ENCODE measurements around the gene SLC1A7. TPM values are rescaled to one million over a fixed set of nuclear protein-coding genes. Genes with fewer than 3 reads are reported as not detected.

Gene SLC1A7
- total RNA-seq, 1 experiment from 2014 or later = not detected

DNA sequence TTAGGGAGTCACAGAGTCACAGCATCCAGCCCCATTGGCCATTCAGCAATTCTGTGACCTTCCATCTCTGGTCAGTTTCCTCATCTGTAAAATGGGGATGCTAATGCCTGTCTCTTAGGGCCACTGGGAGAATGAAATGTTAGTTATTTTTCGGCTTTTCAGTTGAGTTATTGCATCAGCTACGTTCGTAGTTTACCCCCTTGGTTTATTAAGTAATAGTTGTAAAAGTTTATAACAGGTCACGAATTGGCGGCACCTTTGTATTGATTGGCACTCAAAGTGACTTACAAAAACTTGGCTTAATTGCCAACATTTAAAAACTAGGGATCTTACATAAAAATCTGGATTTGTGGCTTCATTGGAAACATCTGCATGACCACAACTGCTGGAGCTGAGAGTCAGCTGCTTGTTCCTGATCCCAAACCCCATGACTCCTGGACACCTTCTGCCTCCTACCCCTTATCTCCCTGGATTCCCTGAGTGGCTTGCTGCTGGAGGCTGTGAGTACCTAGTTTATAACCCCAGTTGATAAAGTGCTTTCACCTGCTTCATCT, 23.0 kb upstream of the SLC1A7 start:
- Histone ChIP-seq H3K79me2 (ENCODE audit: insufficient read depth, low read length) (no peaks in the 10 kb centered on the region), H3K4me1 (ENCODE audit: control insufficient read depth in 1 of 2, insufficient read depth in 2 of 2, low read length in 2 of 2) (no peaks in the 10 kb centered on the region), H3K27me3 (ENCODE audit: insufficient read depth, low read length) (no peaks in the 10 kb centered on the region), H3K9me3 (ENCODE audit: control insufficient read depth in 1 of 2, insufficient read depth in 1 of 2, low read depth in 1 of 2, low read length in 2 of 2) (no peaks in the 10 kb centered on the region), H3K36me3 (ENCODE audit: control insufficient read depth in 1 of 2, insufficient read depth in 2 of 2, low read length in 2 of 2) (no peaks in the 10 kb centered on the region), H3K4me3 (replicated peaks in 1 of 2; ENCODE audit: low read depth in 1 of 2, low read length in 2 of 2) (no peak overlapping the region), H3K4me2 (ENCODE audit: low read length) (no peak overlapping the region), H3K27ac (ENCODE audit: low read depth, low read length) (no peak overlapping the region), H2AFZ (ENCODE audit: low read depth, low read length, poor library complexity, severe bottlenecking) (no peak overlapping the region), H3K9ac (ENCODE audit: low read length) (no peak overlapping the region), H3K9me2 (ENCODE audit: insufficient read depth) (no peaks in the 10 kb centered on the region), H4K20me1 (ENCODE audit: insufficient read depth) (no peaks in the 10 kb centered on the region)
- DNase-seq (ENCODE audit: low read depth, low spot score) = no peak
- ChIA-PET RAD21 (ENCODE audit: low non-redundant PET in 1 of 2, low total read pairs in 2 of 2, uncharacterized antibody in 2 of 2, unreplicated experiment in 2 of 2) (no interaction called here), POLR2A (no interaction called here), CTCF (no interaction called here)
- no TSS peak for BruUV-seq (replicated peaks)
- intact Hi-C loops (cut with micrococcal nuclease) = no loop called here
- TF ChIP-seq EGR1 (IDR thresholded peaks at IDR 0.05; ENCODE audit: low read depth) (no peak), EZH2 (IDR thresholded peaks at IDR 0.05) (no peak), YY1 (IDR thresholded peaks at IDR 0.05; ENCODE audit: extremely low read depth, insufficient replicate concordance, low read depth, low read length) (no peak), JUND (IDR thresholded peaks at IDR 0.05) (no peak), RAD21 (IDR thresholded peaks at IDR 0.05; ENCODE audit: low read depth) (no peak), SP1 (IDR thresholded peaks at IDR 0.05; ENCODE audit: low read depth) (no peak), POLR2AphosphoS5 (IDR thresholded peaks at IDR 0.05; ENCODE audit: low read depth, low read length) (no peak), ZBTB33 (IDR thresholded peaks at IDR 0.05; ENCODE audit: extremely low read depth, insufficient replicate concordance, low read length) (no peak), FOSL1 (IDR thresholded peaks at IDR 0.05; ENCODE audit: low read depth) (no peak)
- TF ChIP-seq, protein P1, sequence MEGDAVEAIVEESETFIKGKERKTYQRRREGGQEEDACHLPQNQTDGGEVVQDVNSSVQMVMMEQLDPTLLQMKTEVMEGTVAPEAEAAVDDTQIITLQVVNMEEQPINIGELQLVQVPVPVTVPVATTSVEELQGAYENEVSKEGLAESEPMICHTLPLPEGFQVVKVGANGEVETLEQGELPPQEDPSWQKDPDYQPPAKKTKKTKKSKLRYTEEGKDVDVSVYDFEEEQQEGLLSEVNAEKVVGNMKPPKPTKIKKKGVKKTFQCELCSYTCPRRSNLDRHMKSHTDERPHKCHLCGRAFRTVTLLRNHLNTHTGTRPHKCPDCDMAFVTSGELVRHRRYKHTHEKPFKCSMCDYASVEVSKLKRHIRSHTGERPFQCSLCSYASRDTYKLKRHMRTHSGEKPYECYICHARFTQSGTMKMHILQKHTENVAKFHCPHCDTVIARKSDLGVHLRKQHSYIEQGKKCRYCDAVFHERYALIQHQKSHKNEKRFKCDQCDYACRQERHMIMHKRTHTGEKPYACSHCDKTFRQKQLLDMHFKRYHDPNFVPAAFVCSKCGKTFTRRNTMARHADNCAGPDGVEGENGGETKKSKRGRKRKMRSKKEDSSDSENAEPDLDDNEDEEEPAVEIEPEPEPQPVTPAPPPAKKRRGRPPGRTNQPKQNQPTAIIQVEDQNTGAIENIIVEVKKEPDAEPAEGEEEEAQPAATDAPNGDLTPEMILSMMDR (IDR thresholded peaks at IDR 0.05 in 2 of 3, conservative IDR thresholded peaks at IDR 0.05 in 1 of 3; ENCODE audit: borderline replicate concordance in 1 of 3, insufficient read depth in 1 of 3, low read depth in 2 of 3, low read length in 2 of 3) = no peak
- TF ChIP-seq, protein P2, sequence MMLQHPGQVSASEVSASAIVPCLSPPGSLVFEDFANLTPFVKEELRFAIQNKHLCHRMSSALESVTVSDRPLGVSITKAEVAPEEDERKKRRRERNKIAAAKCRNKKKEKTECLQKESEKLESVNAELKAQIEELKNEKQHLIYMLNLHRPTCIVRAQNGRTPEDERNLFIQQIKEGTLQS (IDR thresholded peaks at IDR 0.05) = no peak
- no peak for ATAC-seq

Data from HCT116 (cell line).